Measurements from ENCODE around the gene SPECC1L. TPM values are rescaled to one million over a fixed set of nuclear protein-coding genes. Genes with fewer than 3 reads are reported as not detected.
A peak's percentile ranks its signal among the peaks of the same experiment; 100 is the strongest.

The SPECC1L gene
- total RNA-seq, 1 experiment from 2014 or later = 35.1 TPM

DNA sequence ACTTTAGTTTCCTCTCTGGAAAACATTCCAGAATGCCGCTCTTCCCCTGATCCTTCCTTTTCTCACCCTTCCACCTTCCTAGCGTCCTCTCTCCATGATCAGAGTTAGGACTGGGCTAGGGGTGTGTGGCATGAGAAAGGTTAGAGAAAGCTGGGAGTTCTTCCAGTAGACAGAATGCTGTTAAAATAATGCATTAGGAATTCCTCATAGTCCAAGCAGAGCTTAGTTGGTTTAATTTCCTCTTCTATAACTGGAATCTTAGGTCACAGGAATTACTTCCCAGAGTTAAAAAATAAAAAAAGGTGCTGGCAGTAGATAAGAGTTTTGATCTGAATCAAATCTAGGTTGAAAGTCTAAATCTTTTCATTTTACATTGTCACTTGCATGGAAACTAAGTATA lies 119.5 kb downstream of the SPECC1L start:
- Histone ChIP-seq H3K4me1 (ENCODE audit: low read length) (peaks cover 19% of the 10 kb centered on the region), H4K20me1 (ENCODE audit: insufficient read depth, low read depth, low read length) (no peaks in the 10 kb centered on the region), H3K79me2 (ENCODE audit: low read length) (peaks cover 30% of the 10 kb centered on the region), H3K9ac (ENCODE audit: low read length) (no peak overlapping the region), H3K36me3 (ENCODE audit: insufficient read depth, low read length) (peaks cover 6% of the 10 kb centered on the region; the same call in 1 of the 2 replicates), H3K9me3 (ENCODE audit: low read length) (no peaks in the 10 kb centered on the region), H3K9me2 (replicated peaks; ENCODE audit: insufficient read depth, low read length) (no peaks in the 10 kb centered on the region), H3K4me3 (ENCODE audit: low read length) (no peak overlapping the region), H3K27me3 (ENCODE audit: low read length) (no peaks in the 10 kb centered on the region), H3K27ac (ENCODE audit: low read length) (peak overlapping the region; percentile 12; the same call in 1 of the 2 replicates), H3K4me2 (ENCODE audit: low read depth, low read length, poor library complexity, severe bottlenecking) (no peak overlapping the region), H2AFZ (ENCODE audit: low read length) (no peak overlapping the region)
- no peak for DNase-seq

DNA sequence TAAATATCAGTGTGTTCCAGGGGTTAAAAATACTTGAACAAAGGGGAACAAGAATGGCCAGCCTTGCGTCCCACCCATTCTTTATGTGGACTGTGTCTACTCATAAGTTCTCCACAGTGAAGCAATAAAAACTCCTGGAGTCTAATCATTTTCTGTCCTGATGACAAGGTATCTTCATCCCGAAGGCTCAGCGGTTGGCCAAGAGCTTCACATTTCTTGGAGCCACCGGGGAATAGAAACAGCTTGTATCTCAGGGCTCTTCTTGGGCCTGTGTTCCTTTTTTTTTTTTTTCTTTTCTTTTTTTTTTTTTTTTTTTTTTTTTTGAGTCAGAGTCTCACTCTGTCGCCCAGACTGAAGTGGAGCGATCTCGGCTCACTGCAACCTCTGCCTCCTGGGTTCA lies 119.9 kb downstream of the SPECC1L start:
- Histone ChIP-seq H3K27me3 (ENCODE audit: low read length) (no peaks in the 10 kb centered on the region), H4K20me1 (ENCODE audit: insufficient read depth, low read depth, low read length) (no peaks in the 10 kb centered on the region), H3K36me3 (ENCODE audit: insufficient read depth, low read length) (peaks cover 1% of the 10 kb centered on the region; the same call in 1 of the 2 replicates), H3K4me3 (ENCODE audit: low read length) (no peak overlapping the region), H3K4me1 (ENCODE audit: low read length) (peaks cover 19% of the 10 kb centered on the region), H3K4me2 (ENCODE audit: low read depth, low read length, poor library complexity, severe bottlenecking) (no peak overlapping the region), H3K9me3 (ENCODE audit: low read length) (no peaks in the 10 kb centered on the region), H3K27ac (ENCODE audit: low read length) (peak overlapping the region; percentile 12; the same call in 1 of the 2 replicates), H3K9ac (ENCODE audit: low read length) (no peak overlapping the region), H3K9me2 (replicated peaks; ENCODE audit: insufficient read depth, low read length) (no peaks in the 10 kb centered on the region), H2AFZ (ENCODE audit: low read length) (no peak overlapping the region), H3K79me2 (ENCODE audit: low read length) (peaks cover 30% of the 10 kb centered on the region)
- no peak for DNase-seq

DNA sequence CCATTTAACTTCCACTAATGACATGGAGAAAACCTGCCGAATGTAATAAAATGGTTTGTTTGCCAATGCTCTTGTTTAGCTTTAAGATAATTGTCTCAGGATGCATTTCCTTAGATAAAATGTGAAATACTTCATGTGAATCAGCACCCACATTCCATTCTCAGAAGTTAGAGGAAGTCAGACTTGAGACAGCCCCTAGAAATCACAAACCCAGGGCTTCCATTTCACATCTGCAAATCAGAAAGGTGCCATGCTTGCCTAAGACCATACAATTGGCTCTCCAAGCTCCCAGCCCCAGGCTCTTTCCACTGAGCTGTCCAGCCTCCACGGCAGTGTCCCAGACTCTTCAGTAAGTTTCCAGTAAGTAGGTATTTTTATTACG lies 121.2 kb downstream of the SPECC1L start:
- no peaks in the 10 kb centered on the region; the same call in 1 of the 2 replicates for H3K36me3 ChIP-seq (ENCODE audit: insufficient read depth, low read length)

DNA sequence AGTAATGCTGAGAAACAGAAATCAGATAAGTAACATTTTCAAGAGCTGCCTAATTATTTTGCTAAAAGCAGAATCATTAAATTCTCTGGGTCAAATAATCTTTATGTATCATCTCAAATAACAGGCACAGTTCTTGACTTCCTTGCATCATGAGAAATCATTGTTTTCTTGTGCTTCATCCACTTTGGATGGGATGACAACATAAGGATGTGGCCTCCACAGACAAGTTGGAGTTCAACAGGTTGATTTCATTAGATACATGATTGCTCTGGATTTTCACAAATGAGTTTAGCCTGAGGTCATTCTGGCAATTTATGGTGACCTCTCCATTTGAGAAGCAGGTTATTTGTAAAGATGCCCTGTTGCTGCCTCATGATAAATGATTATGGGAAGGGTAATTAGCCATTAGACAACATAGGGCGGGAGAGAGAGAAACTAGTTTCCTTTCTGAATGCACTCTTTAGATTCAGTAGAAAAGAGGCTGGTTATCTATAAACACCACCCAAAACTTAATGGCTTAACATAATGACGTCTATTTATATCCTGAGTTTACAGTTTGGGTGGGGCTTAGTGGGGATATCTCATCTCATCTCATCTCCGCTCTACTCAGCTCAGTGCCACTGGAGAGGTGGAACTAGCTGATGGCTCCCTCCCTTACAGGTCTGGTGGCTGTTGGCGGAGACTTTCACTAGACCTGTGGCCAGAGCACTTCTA lies 121.7 kb downstream of the SPECC1L start:
- Histone ChIP-seq H3K36me3 (ENCODE audit: insufficient read depth, low read length) (no peaks in the 10 kb centered on the region; the same call in 1 of the 2 replicates), H3K27ac (ENCODE audit: low read length) (peak overlapping the region; percentile 41; the same call in 1 of the 2 replicates)
- no peak for DNase-seq

More for the DNA sequence above, 121.2 kb downstream of the SPECC1L start:
- Histone ChIP-seq H2AFZ (ENCODE audit: low read length) (no peak overlapping the region), H3K79me2 (ENCODE audit: low read length) (peaks cover 27% of the 10 kb centered on the region), H3K27ac (ENCODE audit: low read length) (peak overlapping the region; percentile 41; the same call in 1 of the 2 replicates), H3K4me3 (ENCODE audit: low read length) (no peak overlapping the region), H3K27me3 (ENCODE audit: low read length) (no peaks in the 10 kb centered on the region), H4K20me1 (ENCODE audit: insufficient read depth, low read depth, low read length) (no peaks in the 10 kb centered on the region), H3K9ac (ENCODE audit: low read length) (no peak overlapping the region), H3K9me3 (ENCODE audit: low read length) (no peaks in the 10 kb centered on the region), H3K4me1 (ENCODE audit: low read length) (peaks cover 22% of the 10 kb centered on the region), H3K9me2 (replicated peaks; ENCODE audit: insufficient read depth, low read length) (no peaks in the 10 kb centered on the region), H3K4me2 (ENCODE audit: low read depth, low read length, poor library complexity, severe bottlenecking) (no peak overlapping the region)
- no peak for DNase-seq

DNA sequence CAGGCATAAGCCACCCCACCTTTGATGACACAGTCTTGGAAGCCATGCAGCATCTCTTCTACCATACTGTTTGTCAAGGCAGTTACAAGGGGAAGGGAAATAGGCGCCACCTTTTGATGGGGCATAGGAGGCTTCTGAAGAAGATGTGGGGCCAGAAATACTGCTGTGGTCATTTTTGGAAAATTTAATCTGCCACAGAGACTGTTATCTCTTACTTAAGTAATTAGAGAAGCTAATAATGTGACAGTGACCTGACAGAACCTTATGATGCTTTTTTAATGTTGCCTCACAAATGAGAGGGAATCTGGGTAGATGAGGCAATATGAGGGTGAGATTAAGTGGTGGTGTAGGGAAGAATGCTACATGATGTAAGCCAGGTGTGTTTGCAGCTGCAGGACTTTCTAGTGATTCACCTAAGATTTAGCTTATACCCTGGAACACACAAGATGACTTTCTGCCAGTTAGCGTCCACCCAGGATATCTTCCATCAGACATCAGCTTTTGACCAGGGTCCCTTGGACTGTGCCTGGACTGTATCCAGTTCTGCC lies 122.5 kb downstream of the SPECC1L start:
- peaks cover 24% of the 10 kb centered on the region; the same call in 1 of the 2 replicates for H3K79me2 ChIP-seq (ENCODE audit: low read length)
- DNase-seq = no peak
- no peak overlapping the region for H3K9ac ChIP-seq (ENCODE audit: low read length)
- no peak overlapping the region for H2AFZ ChIP-seq (ENCODE audit: low read length)
- no peaks in the 10 kb centered on the region; the same call in 1 of the 2 replicates for H3K36me3 ChIP-seq (ENCODE audit: insufficient read depth, low read length)
- H3K27me3 ChIP-seq (ENCODE audit: low read length) = no peaks in the 10 kb centered on the region
- H3K9me3 ChIP-seq (ENCODE audit: low read length) = no peaks in the 10 kb centered on the region
- H3K9me2 ChIP-seq (replicated peaks; ENCODE audit: insufficient read depth, low read length) = no peaks in the 10 kb centered on the region
- H3K27ac ChIP-seq (ENCODE audit: low read length) = peak overlapping the region; percentile 41; the same call in 1 of the 2 replicates
- no peak overlapping the region for H3K4me3 ChIP-seq (ENCODE audit: low read length)
- no peak overlapping the region for H3K4me2 ChIP-seq (ENCODE audit: low read depth, low read length, poor library complexity, severe bottlenecking)
- H3K4me1 ChIP-seq (ENCODE audit: low read length) = peaks cover 35% of the 10 kb centered on the region
- H4K20me1 ChIP-seq (ENCODE audit: insufficient read depth, low read depth, low read length) = no peaks in the 10 kb centered on the region

More for the DNA sequence above, 121.7 kb downstream of the SPECC1L start:
- Histone ChIP-seq H3K4me1 (ENCODE audit: low read length) (peaks cover 28% of the 10 kb centered on the region), H4K20me1 (ENCODE audit: insufficient read depth, low read depth, low read length) (no peaks in the 10 kb centered on the region), H3K4me2 (ENCODE audit: low read depth, low read length, poor library complexity, severe bottlenecking) (no peak overlapping the region), H3K79me2 (ENCODE audit: low read length) (peaks cover 24% of the 10 kb centered on the region; the same call in 1 of the 2 replicates), H2AFZ (ENCODE audit: low read length) (no peak overlapping the region), H3K9ac (ENCODE audit: low read length) (no peak overlapping the region), H3K27me3 (ENCODE audit: low read length) (no peaks in the 10 kb centered on the region), H3K9me3 (ENCODE audit: low read length) (no peaks in the 10 kb centered on the region), H3K4me3 (ENCODE audit: low read length) (no peak overlapping the region), H3K9me2 (replicated peaks; ENCODE audit: insufficient read depth, low read length) (no peaks in the 10 kb centered on the region)

DNA sequence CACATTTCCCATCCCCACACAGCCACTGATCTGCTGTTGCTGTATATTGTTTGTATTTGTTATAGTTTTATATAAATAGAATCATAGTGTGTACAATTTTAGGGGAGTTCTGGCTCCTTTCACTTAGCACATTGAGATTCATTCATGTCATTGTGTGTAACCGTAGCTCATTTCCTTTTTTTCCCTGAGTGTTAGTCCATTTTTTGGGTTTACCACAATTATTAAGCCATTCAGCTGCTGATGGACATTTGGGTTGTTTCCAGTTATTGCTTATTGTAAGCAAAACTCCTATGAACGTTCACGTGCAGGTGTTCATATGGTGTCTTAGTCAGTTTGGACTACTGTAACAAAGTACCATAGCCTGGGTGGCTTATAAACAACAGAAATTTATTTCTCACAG lies 123.2 kb downstream of the SPECC1L start:
- H3K27me3 ChIP-seq (ENCODE audit: low read length) = no peaks in the 10 kb centered on the region
- H3K9me3 ChIP-seq (ENCODE audit: low read length) = no peaks in the 10 kb centered on the region
- H3K27ac ChIP-seq (ENCODE audit: low read length) = no peak overlapping the region
- no peak overlapping the region for H2AFZ ChIP-seq (ENCODE audit: low read length)
- peaks cover 21% of the 10 kb centered on the region; the same call in 1 of the 2 replicates for H3K79me2 ChIP-seq (ENCODE audit: low read length)
- no peaks in the 10 kb centered on the region for H3K9me2 ChIP-seq (replicated peaks; ENCODE audit: insufficient read depth, low read length)
- H4K20me1 ChIP-seq (ENCODE audit: insufficient read depth, low read depth, low read length) = no peaks in the 10 kb centered on the region
- H3K36me3 ChIP-seq (ENCODE audit: insufficient read depth, low read length) = no peaks in the 10 kb centered on the region; the same call in 1 of the 2 replicates
- H3K4me1 ChIP-seq (ENCODE audit: low read length) = peaks cover 41% of the 10 kb centered on the region
- no peak for DNase-seq
- no peak overlapping the region for H3K4me3 ChIP-seq (ENCODE audit: low read length)
- H3K9ac ChIP-seq (ENCODE audit: low read length) = no peak overlapping the region
- no peak overlapping the region for H3K4me2 ChIP-seq (ENCODE audit: low read depth, low read length, poor library complexity, severe bottlenecking)

DNA sequence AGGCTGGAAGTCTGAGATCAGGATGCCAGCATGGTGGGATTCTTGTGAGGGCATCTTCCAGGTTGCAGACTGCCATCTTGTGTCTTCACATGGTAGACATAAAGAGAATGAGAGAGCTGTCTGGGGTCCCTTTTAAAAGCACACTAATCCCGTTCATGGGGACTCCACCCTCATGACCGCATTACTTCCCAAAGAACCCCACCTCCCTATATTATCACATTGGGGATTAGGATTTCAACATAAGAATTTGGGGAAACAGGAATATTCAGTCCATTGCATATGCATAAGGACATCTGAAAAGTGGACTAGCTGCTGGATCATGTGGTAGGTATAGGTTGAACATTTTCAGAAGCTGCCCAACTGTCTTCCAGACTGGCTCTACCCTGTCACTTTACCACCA lies 123.6 kb downstream of the SPECC1L start:
- Histone ChIP-seq H3K9ac (ENCODE audit: low read length) (no peak overlapping the region), H4K20me1 (ENCODE audit: insufficient read depth, low read depth, low read length) (no peaks in the 10 kb centered on the region), H3K79me2 (ENCODE audit: low read length) (0 out of 2 replicates have a peak, but pooled peaks cover 20% of the 10 kb centered on the region), H3K4me3 (ENCODE audit: low read length) (no peak overlapping the region), H3K4me2 (ENCODE audit: low read depth, low read length, poor library complexity, severe bottlenecking) (no peak overlapping the region), H3K9me2 (replicated peaks; ENCODE audit: insufficient read depth, low read length) (no peaks in the 10 kb centered on the region), H3K4me1 (ENCODE audit: low read length) (peaks cover 41% of the 10 kb centered on the region), H3K36me3 (ENCODE audit: insufficient read depth, low read length) (no peaks in the 10 kb centered on the region; the same call in 1 of the 2 replicates), H3K9me3 (ENCODE audit: low read length) (no peaks in the 10 kb centered on the region), H3K27ac (ENCODE audit: low read length) (no peak overlapping the region), H2AFZ (ENCODE audit: low read length) (no peak overlapping the region), H3K27me3 (ENCODE audit: low read length) (no peaks in the 10 kb centered on the region)
- DNase-seq = no peak

DNA sequence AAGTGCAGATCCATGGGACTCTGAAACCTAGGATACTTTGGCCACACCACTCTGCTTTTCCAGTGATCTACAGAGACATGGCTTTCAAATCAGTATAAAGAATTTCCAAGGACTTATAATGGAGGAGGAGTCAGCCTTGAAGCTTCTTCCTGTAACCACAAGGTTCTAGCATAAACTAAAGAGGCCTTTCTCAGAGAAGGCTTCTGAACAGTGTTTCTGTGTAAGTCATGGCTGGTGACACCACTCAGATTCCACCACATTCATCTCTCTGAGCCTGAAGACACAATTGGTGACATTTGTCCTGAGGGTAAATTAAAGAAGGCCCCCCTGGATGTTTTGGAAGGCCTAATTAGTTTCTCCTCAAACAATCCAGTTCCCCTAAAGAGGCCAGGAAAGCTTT lies 127.8 kb downstream of the SPECC1L start:
- H3K27me3 ChIP-seq (ENCODE audit: low read length) = no peaks in the 10 kb centered on the region
- no peak overlapping the region for H3K4me3 ChIP-seq (ENCODE audit: low read length)
- peaks cover 15% of the 10 kb centered on the region for H3K79me2 ChIP-seq (ENCODE audit: low read length)
- peak overlapping the region; percentile 80 for H3K4me2 ChIP-seq (ENCODE audit: low read depth, low read length, poor library complexity, severe bottlenecking)
- no peak overlapping the region for H2AFZ ChIP-seq (ENCODE audit: low read length)
- peak; percentile 53 for DNase-seq
- no peaks in the 10 kb centered on the region for H3K9me2 ChIP-seq (replicated peaks; ENCODE audit: insufficient read depth, low read length)
- no peaks in the 10 kb centered on the region for H4K20me1 ChIP-seq (ENCODE audit: insufficient read depth, low read depth, low read length)
- H3K9ac ChIP-seq (ENCODE audit: low read length) = peak overlapping the region; percentile 52
- no peaks in the 10 kb centered on the region; the same call in 1 of the 2 replicates for H3K36me3 ChIP-seq (ENCODE audit: insufficient read depth, low read length)
- H3K27ac ChIP-seq (ENCODE audit: low read length) = peak overlapping the region; percentile 93
- peaks cover 69% of the 10 kb centered on the region for H3K4me1 ChIP-seq (ENCODE audit: low read length)
- H3K9me3 ChIP-seq (ENCODE audit: low read length) = no peaks in the 10 kb centered on the region
